Ovary (tissue), 3 donors: ENCODE measurements around the gene HTR6.

ENCODE experiments used
- CTCF ChIP-seq, 3 donors: fragments of 450-650 bp in 2 of 3; fragments of 200-600 bp in 1 of 3; IDR thresholded peaks; one replicate each; pipeline versions ENCODE4 v1.5.1 to v1.8.0; 2016 to 2022; ENCODE audit warnings: antibody characterized with exemption in 3 of 3, mild to moderate bottlenecking in 1 of 3
- EP300 ChIP-seq: sonication (generic); formaldehyde crosslinking; IDR thresholded peaks from one replicate; pipeline ENCODE4 v1.6.1; 2017; ENCODE audit warnings: antibody characterized with exemption
- POLR2A ChIP-seq: fragments of 450-650 bp; IDR thresholded peaks from one replicate; pipeline ENCODE4 v1.6.1; 2017; ENCODE audit warnings: antibody characterized with exemption, mild to moderate bottlenecking, moderate library complexity
- donor health status: DM: no; HTN: no; CAD: no.

GRCh38 chr1:19728413-19729145, 63.9 kb downstream of the HTR6 start:
- TF ChIP-seq POLR2A, result no peak
- no peak for TF ChIP-seq CTCF (IDR thresholded peaks at IDR 0.05)
- TF ChIP-seq EP300, result no peak
